GM19467 (cell line): Measurements from ENCODE around the gene EXOC3.
"Not testable (repeated sequence)": the region's sequence is repeated elsewhere in the genome, so short reads cannot be mapped to it uniquely, and the experiment has no call there.

Experiments
- ATAC-seq: cut with Tn5 transposase; IDR thresholded peaks from one replicate; pipeline ENCODE4 v1.9.1; 2021; ENCODE audit warnings: mild to moderate bottlenecking, moderate library complexity; ENCODE audit not compliant: unreplicated experiment

The EXOC3 gene

DNA sequence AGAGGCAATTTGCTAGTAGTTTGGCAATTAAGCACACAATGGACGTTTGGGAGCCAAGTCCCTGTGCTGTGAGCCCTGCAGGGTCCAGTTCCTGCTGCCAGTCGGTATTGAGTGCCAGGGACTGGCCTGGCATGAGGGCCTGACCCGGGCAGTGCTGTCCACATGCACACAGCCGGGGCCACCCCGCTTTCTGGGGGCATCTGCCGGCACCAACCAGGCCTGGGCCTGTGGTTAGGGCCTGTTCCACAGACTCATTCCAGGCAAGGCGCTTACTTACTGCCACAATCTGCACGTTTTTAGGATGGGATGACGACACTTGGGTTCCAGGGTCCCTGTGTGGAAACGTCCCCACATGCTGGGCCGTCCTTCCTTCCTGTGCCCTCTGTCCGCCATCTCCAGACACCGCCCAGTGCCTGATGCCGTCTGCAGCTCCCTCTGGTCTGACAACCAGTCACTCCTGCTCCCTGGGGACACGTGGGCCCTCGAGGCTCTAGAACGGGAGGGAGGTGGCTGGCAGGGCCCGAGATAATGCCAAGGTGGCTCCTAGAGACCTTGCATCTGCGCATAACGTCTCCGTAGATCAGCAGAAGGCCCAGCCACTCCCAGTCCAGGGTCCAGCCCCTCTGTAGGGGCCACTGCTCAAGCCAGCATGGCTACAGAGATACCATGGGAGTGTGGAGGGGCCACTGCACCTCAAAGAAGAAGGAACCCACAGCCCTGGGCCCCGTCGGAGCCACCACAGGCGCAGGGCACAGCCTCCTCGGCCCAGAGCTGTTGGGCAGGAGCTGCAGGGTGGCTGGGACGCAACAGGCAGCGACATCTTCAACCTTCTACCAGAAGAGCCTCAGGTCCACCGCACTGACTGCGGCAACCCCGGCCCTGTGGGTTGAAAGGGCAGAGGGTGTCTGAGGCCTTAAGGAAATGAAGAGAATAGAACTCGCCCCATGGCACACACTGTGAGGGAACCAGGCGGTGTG, 56.5 kb downstream of the EXOC3 start:
- ATAC-seq, result no peak

DNA sequence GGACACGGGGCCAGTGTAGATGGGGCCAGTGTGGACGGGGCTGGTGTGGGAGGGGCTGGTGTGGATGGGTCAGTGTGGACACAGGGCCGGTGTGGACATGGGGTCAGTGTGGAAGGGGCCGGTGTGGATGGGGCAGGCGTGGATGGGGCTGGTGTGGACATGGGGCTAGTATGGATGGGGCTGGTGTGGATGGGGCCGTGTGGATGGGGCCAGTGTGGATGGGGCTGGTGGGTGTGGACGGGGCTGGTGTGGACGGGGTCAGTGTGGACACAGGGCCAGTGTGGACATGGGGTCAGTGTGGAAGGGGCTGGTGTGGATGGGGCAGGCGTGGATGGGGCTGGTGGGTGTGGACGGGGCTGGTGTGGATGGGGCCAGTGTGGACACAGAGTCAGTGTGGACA, 57.5 kb downstream of the EXOC3 start:
- ATAC-seq, result no peak

DNA sequence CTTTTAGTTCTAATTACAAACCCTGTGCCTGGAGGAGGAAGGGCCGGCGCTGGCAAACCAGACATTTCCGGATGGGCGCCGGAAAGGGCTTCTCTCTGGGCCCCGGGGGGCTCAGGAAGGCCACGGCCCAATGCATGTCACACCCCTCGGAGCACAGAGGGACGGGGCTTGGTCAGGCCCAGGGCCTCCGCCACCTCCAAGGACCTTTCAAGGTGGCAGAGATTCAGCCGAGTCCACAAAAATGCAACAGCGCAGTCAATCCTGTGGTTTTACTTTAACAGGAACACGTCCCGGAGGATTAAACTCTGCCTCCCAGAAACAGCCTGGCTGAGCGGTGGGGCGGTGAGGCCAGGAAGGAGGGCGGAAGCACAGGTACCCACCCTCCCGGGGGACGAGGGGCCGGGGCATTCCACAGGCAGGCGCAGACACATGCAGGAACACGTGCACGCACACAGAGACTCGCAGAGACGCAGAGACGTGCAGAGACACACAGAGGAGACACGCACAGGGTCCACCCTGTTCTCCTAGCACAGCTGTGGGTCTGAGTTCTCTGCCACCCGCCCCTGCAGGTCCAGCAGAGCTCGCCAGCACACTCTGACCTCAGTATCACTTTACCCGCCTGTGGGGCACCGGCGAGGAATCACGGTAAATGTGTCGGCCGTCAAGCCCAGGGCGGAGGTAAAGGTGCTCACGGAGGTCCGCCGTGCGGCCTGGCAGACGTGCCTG, 58.3 kb downstream of the EXOC3 start:
- ATAC-seq, result no peak

DNA sequence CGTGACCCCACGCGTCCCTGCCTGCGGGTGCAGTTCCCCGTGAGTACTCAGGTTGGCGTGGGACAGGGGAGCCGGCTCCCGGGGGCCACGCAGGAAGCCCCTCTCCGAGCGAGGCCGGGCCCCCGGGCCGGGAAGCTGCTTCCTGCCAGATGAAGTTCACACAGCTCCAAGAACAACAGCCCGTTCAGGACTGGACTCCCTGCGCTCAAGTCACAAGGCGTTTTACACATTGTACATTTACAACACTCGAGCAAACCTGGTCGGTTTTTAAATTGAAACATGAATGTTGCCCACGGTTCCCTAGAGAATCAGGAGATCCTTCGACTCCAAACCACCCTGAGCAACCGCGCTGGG, 58.8 kb downstream of the EXOC3 start:
- no peak for ATAC-seq

DNA sequence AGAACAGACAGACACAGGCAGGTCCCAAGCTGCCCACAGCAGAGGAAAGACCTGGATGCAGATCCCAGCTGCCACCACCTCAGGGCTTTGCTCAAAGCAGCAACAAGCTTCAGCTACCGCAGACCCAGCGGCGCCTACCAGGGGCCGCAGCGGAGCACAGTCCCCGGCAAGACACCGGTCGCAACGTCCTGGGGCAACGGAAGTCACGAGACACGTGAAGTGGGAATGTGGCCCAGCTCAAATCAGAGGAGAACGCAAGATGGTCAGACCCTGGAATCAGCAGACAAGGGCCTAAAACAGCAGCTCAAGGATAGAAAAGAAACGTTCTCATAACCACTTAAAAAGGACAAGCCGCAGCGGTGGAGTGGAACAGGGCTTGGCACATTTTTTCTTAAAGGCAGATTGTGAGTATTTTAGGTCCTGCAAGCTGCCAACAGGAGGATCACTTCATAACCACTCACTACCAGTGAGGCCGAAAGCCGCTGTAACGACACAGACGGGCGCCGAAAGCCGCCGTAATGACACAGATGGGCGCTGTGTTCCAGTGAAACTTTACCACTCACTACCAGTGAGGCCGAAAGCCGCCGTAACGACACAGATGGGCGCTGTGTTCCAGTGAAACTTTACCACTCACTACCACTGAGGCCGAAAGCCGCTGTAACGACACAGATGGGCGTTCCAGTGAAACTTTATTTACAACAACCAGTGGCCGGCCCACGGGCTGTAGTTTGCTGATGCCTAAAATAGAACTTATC, 59.5 kb downstream of the EXOC3 start:
- ATAC-seq, result no peak

DNA sequence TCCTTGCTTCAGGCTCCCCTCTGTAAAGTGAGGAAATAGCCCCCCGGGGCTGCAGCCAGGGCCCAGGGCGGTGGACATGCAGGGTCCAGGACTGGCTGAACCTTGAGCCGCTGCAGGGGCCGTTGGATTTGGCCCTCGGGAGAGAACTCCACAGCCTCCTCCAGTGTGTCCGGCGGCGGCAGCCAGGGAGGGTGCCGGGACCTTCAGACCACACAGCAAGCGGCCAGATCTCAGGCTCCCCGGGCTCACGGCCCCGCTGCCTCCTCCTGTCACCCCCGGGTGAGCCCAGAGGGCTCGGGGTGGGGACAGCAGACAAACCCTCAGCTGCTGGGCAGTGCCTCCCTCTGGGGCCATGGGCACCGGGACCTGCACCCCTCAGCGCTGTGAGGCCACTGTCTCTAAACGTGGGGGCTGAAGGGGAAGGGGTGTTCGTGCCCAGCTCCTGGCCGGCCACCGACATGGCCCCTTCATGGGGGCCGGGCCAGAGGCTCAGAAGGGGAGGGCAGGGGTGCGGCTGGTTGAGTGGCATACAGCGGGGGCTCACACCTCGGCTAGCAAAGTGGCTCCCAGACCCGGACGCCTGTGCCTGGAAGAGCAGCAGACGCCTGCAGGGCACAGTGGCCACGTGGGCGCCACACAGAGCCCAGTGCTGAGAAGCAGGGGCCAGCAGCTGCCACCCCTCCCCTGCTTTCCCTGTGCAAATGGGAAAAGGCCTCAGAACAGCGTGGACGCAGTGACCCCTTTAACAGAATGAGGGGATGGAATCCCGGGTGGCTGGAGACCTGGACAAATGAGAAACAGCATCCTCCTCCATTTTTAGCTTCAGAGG, 61.6 kb downstream of the EXOC3 start:
- no peak for ATAC-seq

DNA sequence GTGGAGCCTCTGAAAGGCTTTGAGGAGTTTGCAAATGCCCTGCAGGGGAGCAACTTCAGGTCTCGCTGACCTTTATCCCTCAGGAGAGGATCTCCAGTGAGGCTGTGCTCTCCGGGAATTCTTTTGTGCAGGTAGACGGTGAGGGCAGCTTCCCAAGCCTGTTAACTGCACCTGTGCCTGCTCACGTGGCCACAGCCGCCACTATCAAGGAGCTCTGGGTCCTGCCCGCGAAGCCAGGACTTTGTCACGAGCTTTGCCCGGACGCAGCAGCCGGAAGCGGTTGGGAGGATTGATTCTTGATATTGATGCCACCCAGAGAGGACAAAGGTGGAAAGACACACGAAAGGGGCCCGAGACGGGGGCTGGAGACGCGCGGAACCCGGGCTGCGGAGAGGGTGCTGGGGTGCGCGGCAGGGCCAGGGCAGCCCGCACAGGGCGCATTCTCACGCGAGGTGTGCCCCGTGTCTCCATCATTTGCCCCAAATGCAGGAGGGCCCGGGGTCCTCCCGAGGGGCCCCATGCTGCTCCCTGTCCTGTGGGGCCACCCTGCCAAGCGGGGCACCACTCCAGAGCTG, 63.1 kb downstream of the EXOC3 start:
- no peak for ATAC-seq

DNA sequence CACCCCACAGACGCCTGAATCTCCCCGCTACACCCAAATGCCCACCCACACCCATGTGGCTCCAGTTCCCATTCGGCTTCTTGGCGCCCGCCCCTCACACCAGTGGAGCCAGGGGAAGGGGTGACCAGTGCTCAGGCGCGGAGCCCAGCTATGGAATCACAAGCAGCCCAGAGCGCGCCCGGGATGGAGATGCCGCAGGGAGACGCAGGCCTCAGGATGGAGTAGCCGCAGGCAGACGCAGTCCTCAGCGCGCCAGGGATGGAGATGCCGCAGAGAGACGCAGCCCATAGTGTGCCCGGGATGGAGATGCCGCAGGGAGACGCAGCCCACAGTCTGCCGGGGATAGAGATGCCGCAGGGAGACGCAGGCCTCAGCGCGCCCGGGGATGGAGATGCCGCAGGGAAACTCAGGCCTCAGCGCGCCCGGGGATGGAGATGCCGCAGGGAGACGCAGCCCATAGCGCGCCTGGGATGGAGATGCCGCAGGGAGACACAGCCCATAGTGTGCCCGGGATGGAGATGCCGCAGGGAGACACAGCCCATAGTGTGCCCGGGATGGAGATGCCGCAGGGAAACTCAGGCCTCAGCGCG, 65.1 kb downstream of the EXOC3 start:
- not testable (repeated sequence) for ATAC-seq

DNA sequence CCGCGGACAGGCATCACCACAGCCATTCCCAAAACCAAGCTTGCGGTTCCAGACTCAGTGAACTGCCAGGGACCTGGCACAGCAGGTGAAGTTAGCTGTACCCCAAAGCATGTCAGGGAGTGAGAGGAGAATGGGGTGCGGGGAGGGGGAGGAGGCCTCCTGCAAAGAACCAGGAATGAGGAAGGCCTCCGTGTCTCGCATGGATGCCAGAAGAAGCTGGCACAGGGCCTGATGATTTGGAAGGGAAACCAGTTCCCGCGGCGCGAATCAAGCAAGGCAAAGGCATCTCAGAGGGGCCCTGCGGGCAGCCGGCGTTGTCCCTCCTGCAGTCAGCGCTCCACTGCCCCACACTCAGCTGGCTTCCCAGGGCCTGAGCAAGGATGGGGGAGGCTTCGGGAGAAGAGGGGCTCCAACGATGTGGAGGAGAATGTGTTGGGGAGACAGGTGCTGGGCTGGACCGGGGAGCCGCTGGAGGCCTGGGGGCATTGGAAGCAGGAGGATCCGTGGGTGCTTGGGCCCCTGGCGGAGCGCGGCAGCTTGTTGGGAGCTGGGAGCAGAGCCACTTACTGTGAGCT, 66.7 kb downstream of the EXOC3 start:
- ATAC-seq, result no peak

DNA sequence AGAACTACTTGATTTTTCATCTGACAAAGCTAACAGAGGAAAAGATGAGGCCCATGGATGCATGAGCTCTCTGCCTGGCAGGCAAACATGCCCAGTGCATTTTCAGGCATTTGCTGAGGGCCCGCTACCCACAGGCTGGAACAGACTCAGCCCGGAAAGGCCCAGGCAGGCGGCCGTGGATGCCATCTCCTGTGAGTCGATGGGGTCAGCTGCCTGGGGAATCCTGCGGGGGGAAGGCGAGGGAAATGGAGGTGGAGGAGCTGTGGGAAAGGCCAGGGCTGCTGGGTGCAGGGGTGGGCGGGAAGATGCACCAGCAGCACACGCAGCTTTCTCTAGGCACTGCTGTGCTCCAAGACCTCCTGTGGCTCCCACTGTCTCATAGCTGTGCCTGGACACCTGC, 67.5 kb downstream of the EXOC3 start:
- no peak for ATAC-seq

DNA sequence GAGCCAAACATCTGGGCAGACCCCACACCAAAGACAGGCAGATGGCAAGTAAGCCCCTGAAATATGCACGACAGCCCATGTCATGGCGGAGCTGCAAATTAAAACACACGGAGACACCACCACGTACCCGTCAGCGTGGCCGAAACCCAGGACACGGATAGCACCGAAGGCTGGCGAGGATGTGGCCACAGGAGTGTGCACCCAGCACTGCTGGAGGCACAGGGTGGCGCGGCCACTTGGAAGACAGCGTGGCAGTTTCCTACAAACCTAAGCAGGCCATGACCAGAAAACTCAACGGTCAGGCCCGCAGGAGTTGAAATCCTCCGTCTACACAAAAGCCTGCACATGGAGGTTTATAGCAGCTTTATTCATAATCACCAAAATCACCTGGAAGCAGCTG, 68.5 kb downstream of the EXOC3 start:
- no peak for ATAC-seq

DNA sequence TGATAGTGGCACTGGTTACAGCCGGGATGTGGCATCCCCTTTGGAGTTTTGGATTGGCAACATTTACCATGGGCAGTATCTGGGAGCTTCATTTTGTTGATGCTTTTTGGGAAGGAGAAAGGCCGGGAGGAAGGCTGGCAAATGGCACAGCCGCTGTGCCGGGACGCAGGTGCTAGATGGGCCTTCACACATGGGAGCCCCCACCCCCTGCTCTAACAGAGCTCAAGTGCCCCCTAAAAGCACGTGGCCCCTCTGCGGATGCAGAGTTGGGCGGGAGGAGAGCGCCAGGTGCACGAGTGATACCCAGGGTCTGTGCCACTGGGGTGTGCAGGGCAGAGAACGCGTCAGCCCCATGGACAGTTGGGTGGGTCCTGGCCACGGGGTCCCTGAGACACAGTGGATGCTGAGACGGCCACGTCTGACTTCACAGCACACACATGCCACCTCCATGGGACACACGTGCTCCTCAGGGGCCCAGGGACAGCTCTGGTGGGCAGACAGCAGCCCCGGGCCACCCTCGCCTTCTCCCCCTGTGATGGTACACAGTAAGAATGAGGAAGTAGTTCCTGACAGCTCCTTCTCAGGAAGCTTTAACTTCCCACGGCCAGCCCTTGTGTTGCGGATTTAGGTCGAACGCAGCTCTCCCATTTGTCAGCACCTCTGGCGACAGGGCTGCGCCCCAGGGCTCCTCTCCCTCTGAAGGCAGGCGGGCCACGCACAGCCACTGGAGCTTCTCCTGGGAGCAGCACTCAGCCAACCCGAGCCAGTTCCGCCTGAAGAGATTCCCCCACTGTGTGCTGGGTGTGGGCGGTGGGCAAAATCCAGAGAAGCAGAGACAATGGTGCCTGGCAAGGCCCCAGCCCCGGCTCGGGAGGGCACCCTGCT, 70.5 kb downstream of the EXOC3 start:
- no peak for ATAC-seq

DNA sequence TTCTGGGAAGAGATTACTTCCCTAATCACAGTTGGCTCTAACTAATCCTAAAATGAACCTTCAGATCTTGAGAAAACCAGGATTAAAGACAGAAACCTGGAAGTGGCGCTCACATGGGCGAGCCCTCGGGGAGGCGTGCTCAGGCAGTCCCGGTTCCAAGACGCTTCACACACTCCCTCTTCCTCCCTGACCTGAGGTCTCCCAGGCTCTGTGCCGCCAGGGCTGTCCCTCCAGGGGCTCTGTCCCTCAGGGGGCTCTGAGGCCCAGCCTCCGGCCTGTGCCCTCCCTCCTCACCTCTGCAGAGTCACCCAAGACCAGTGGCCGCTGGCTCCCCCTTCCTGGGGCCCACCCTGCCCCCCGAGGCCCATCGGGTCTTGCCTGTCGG, 71.1 kb downstream of the EXOC3 start:
- no peak for ATAC-seq

DNA sequence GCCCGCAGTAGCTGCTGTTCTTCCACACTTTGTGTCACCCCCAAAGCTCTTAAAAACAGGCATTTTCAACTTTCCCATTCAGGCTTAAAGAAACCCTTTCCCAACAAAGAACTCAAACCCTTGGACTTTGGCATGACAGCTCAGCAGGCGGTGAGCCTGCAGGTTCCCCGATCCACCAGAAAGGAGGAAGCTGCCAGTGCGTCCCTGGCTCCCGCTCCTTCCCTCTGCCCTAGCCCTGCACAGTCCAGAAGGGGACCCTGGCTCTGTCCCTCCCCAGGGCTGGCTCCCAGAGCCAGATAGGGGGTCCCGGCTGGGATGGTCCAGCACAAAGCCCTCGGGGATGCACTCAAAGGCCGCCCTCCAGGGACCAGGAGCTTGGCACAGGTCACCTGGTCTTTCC, 71.7 kb downstream of the EXOC3 start:
- ATAC-seq, result no peak

DNA sequence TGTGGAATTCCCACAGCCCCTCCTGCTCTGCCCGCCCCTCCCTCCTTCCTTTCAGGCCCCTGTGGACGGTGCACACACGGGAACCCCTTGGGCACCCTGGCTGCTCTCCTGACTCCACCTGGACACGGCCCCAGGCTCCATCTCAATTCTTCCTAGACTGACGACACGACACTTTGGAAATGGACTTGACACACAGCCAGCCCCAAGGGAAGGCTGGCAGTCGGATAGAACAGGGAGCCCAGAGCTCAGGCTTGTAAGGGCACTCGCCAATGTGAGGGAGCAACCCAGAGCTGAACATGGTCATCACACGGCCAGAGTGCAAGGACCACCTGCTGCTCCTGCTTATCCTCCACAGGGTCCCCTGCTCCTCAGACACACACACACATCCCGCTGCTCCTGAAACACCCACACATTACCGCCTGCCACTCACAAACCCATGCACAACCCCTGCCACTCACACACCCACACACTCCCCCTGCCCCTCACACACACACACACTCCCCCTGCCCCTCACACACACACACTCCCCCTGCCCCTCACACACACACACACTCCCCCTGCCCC, 72.4 kb downstream of the EXOC3 start:
- no peak for ATAC-seq

DNA sequence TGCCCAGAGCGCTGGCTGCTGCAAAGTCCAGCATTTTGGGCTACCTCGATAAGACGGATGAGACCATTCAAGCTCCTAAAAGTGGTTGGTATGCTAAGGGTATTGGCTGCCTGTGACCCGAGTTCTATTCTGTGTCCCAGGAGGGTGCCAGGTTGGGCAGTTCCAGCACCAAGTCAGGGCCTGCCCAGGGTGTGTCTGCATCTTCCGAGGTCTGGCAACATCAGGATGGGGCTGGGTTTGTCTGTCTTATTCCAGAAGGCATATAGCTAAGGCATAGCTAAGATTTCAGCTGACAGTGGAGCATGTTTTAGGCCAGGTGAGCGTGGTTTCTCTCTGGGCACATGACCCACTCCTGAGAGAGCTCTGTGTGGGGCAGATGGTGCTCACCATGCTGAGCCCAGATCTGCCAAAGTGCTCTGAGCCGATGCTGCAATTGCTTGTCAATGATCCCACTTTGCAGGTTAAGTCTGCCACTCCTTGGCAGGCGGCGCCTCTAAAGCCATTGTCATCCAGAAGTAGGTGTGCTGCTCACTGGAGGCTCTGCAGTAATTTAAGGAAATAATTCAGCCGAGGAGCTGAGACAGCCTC, 73.5 kb downstream of the EXOC3 start:
- ATAC-seq, result no peak
